ENCODE results near the gene VASN. TPM values are rescaled to one million over a fixed set of nuclear protein-coding genes. Genes with fewer than 3 reads are reported as not detected.
"Not testable (repeated sequence)": the region's sequence is repeated elsewhere in the genome, so short reads cannot be mapped to it uniquely, and the experiment has no call there.

Gene VASN
- total RNA-seq, 5 donors from 2014 or later (not counting 1 experiment from before 2014, with no cell fraction given) = 0.38 to 0.89 (median 0.56) TPM

DNA sequence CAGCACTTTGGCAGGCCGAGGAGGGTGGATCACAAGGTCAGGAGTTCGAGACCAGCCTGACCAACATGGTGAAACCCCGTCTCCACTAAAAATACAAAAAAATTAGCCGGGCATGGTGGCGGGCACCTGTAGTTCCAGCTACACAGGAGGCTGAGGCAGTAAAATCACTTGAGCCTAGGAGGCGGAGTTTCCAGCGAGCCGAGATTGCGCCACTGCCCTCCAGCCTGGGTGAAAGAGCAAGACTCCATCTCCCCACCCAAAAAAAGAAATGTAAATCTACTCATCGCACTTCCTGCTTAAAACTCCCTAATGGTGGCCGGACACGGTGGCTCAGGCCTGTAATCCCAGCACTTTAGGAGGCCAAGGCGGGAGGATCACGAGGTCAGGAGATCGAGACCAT is 22.2 kb downstream of the VASN start:
- peaks cover 19% of the 10 kb centered on the region for H3K36me3 Mint-ChIP-seq
- POLR2A ChIA-PET; H3K4me3 Mint-ChIP-seq; H3K4me3 ChIP-seq (ENCODE audit: control insufficient read depth in 1 of 2, extremely low read depth in 1 of 2, low read length in 1 of 2); H3K27ac Mint-ChIP-seq; DNase-seq; H3K4me1 Mint-ChIP-seq; H3K27me3 Mint-ChIP-seq; H3K27me3 ChIP-seq (replicated peaks in 1 of 2; ENCODE audit: control insufficient read depth in 2 of 2, extremely low read depth in 1 of 2, insufficient read depth in 2 of 2, low read length in 1 of 2); H3K9me3 Mint-ChIP-seq; CTCF ChIA-PET; H3K9me3 ChIP-seq; H3K27ac ChIP-seq (ENCODE audit: low read length); ATAC-seq (replicated peaks in 1 of 4): not testable (repeated sequence)
- WGBS (ENCODE audit: insufficient coverage) = 96% methylated on average over 10 of the region's 15 CpGs
- peaks cover 0 to 20% of the 10 kb centered on the region in 2 experiments for H3K4me1 ChIP-seq (ENCODE audit: control insufficient read depth in 1 of 2, extremely low read depth in 1 of 2, insufficient read depth in 2 of 2, low read length in 2 of 2)
- peaks cover 5 to 76% of the 10 kb centered on the region in 2 donors for H3K36me3 ChIP-seq (ENCODE audit: control insufficient read depth in 2 of 2, extremely low read depth in 1 of 2, insufficient read depth in 1 of 2, low read length in 1 of 2)

DNA sequence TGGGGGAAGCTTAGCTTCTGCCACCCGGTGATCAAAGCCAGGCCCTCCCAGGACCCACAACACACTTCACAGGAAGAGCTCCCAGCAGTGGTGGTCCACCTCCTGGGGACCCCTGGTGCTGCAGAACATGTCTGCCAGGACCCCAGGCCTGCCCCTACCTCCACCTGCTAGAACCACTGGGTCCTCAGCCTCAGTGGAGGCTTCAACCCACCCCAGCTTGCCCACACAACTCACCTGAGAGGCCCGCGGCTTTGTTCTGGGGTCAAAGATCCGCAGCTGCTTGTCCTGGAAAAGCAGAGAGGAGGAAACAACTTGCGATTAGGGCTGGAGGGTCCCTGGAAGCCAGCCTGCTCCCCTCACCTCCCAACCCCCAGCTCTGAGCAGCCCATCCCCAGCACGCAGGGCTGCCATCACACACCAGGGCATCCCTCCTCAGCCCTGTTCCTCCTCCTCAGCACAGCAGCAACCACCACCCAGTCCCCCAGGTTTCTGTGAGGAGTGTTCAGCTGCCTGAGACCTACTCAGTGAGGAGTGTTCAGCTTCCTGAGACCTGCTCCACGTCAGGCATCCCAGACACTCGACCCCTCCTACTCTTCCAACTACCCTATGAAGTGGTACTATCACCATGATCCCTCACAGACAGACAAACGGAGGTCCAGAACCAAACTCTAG is 23.5 kb downstream of the VASN start:
- Histone ChIP-seq H3K27ac (ENCODE audit: low read length) (no peak overlapping the region), H3K4me1 (ENCODE audit: control insufficient read depth in 1 of 2, extremely low read depth in 1 of 2, insufficient read depth in 2 of 2, low read length in 2 of 2) (peaks cover 0 to 20% of the 10 kb centered on the region in 2 experiments), H3K4me3 (ENCODE audit: control insufficient read depth in 1 of 2, extremely low read depth in 1 of 2, low read length in 1 of 2) (no peak overlapping the region), H3K36me3 (ENCODE audit: control insufficient read depth in 2 of 2, extremely low read depth in 1 of 2, insufficient read depth in 1 of 2, low read length in 1 of 2) (peaks cover 5 to 72% of the 10 kb centered on the region in 2 donors), H3K9me3 (no peaks in the 10 kb centered on the region), H3K27me3 (replicated peaks in 1 of 2; ENCODE audit: control insufficient read depth in 2 of 2, extremely low read depth in 1 of 2, insufficient read depth in 2 of 2, low read length in 1 of 2) (no peaks in the 10 kb centered on the region)
- H3K9me3 Mint-ChIP-seq = no peaks in the 10 kb centered on the region
- H3K4me3 Mint-ChIP-seq = peak overlapping the region in 1 of 3 donors; percentile 3
- ATAC-seq (replicated peaks in 1 of 4) (peak in 1 of 4 experiments; percentile 4), DNase-seq (no peak)
- ChIA-PET CTCF (interaction anchor here in 1 of 2 donors (0.6 kb wide), 1 partner anchor 221 kb away, joined by 3 read pairs; no protein-coding TSS in a partner anchor), POLR2A (interaction anchor here (0.6 to 1.4 kb wide), 3 partner anchors 9 to 150 kb away, joined by 3 read pairs; no protein-coding TSS in a partner anchor)
- H3K27me3 Mint-ChIP-seq = no peaks in the 10 kb centered on the region
- peaks cover 21% of the 10 kb centered on the region for H3K36me3 Mint-ChIP-seq
- 90% methylated on average over 9 of the region's 9 CpGs for WGBS (ENCODE audit: insufficient coverage)
- H3K27ac Mint-ChIP-seq = peak overlapping the region; percentile 16 to 78
- H3K4me1 Mint-ChIP-seq = peaks cover 5 to 10% (median 7%) of the 10 kb centered on the region in 3 donors

DNA sequence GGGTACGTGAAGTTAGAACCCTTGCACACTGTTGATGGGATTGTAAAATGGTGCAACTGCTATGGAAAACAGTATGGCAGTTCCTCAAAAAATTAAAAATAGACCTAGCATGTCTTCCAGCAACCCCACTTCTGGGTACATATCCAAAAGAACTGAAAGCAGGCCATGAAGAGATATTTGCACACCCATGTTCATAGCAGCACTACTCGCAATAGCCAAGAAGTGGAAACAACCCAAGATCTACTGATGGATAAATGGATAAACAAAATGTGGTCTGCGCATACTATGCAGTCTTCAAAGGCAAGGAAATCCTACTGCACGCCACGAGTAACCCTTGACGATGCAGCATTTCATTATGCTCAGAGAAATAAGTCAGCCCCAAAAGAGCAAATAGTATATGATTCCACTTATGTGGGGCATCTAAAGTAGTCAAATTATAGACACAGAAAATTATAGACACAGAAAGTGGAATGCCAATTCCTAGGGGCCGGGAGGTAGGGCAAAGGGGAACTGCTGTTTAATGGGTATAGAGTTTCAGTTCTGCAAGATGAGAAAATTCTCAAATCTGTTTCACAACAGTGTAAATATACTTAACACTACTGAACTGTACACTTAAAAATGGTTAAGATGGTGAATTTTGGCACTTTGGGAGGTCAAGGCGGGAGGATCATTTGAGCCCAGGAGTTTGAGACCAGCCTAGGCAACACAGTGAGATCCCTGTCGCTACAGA is 27.5 kb downstream of the VASN start:
- H3K36me3 Mint-ChIP-seq = peaks cover 26% of the 10 kb centered on the region
- Histone ChIP-seq H3K4me3 (ENCODE audit: control insufficient read depth in 1 of 2, extremely low read depth in 1 of 2, low read length in 1 of 2) (no peak overlapping the region), H3K36me3 (ENCODE audit: control insufficient read depth in 2 of 2, extremely low read depth in 1 of 2, insufficient read depth in 1 of 2, low read length in 1 of 2) (peaks cover 11 to 71% of the 10 kb centered on the region in 2 donors), H3K9me3 (no peaks in the 10 kb centered on the region), H3K4me1 (ENCODE audit: control insufficient read depth in 1 of 2, extremely low read depth in 1 of 2, insufficient read depth in 2 of 2, low read length in 2 of 2) (peaks cover 0 to 18% of the 10 kb centered on the region in 2 experiments), H3K27me3 (replicated peaks in 1 of 2; ENCODE audit: control insufficient read depth in 2 of 2, extremely low read depth in 1 of 2, insufficient read depth in 2 of 2, low read length in 1 of 2) (no peaks in the 10 kb centered on the region), H3K27ac (ENCODE audit: low read length) (no peak overlapping the region)
- ATAC-seq (replicated peaks in 1 of 4) (no peak), DNase-seq (no peak)
- ChIA-PET CTCF (interaction anchor here in 1 of 2 donors (0.8 to 1.0 kb wide), 2 partner anchors 145 to 174 kb away, joined by 3 read pairs; no protein-coding TSS in a partner anchor), POLR2A (interaction anchor here (0.6 to 1.0 kb wide), 3 partner anchors 8 to 16 kb away, joined by 5 to 11 read pairs (median 6); no protein-coding TSS in a partner anchor)
- H3K4me3 Mint-ChIP-seq = peak overlapping the region in 1 of 3 donors; percentile 29
- no peaks in the 10 kb centered on the region for H3K9me3 Mint-ChIP-seq
- 96% methylated on average over 3 of the region's 9 CpGs for WGBS (ENCODE audit: insufficient coverage)
- no peak overlapping the region for H3K27ac Mint-ChIP-seq
- H3K4me1 Mint-ChIP-seq = peaks cover 10 to 20% (median 19%) of the 10 kb centered on the region in 3 donors
- H3K27me3 Mint-ChIP-seq = no peaks in the 10 kb centered on the region

DNA sequence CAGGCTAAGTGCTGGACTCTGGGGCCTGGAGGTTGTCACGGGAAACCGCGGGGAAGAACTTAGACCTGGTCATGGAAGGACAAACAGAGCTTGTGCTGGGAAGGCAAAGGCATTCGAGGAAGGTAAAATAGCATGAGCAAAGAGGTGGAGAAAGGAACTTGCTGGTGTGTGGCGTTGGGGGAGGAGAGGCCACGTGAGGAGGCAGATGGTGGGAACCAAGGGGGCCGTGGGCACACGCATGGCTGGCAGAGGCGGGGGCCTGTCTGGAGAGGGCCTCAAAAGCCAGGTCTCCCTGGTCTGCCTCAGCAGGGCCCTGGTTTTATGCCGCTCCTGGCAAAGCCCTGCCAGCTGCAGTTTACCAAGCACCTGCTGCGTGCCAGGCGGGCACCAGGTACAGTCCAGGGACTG is 29.4 kb downstream of the VASN start:
- ATAC-seq (replicated peaks in 1 of 4) = no peak
- Mint-ChIP-seq H3K4me1 (peaks cover 11 to 28% (median 23%) of the 10 kb centered on the region in 3 donors), H3K36me3 (peaks cover 28% of the 10 kb centered on the region), H3K9me3 (no peaks in the 10 kb centered on the region), H3K27ac (peak overlapping the region in 1 of 2 donors; percentile 66), H3K4me3 (peak overlapping the region in 1 of 3 donors; percentile 12), H3K27me3 (no peaks in the 10 kb centered on the region)
- H3K9me3 ChIP-seq = no peaks in the 10 kb centered on the region
- no peaks in the 10 kb centered on the region for H3K27me3 ChIP-seq (replicated peaks in 1 of 2; ENCODE audit: control insufficient read depth in 2 of 2, extremely low read depth in 1 of 2, insufficient read depth in 2 of 2, low read length in 1 of 2)
- H3K36me3 ChIP-seq (ENCODE audit: control insufficient read depth in 2 of 2, extremely low read depth in 1 of 2, insufficient read depth in 1 of 2, low read length in 1 of 2) = peaks cover 13 to 75% of the 10 kb centered on the region in 2 donors
- peak in 1 of 35 experiments; percentile 4 for DNase-seq
- ChIA-PET CTCF (interaction anchor here in 1 of 2 donors (1.1 kb wide), 1 partner anchor 16 kb away, joined by 6 read pairs; the partner anchor contains the start of gene CORO7), POLR2A (interaction anchor here (0.5 to 0.7 kb wide), 4 partner anchors 8 to 162 kb away, joined by 3 to 4 read pairs (median 4); no protein-coding TSS in a partner anchor)
- H3K4me3 ChIP-seq (ENCODE audit: control insufficient read depth in 1 of 2, extremely low read depth in 1 of 2, low read length in 1 of 2) = no peak overlapping the region
- peaks cover 0 to 19% of the 10 kb centered on the region in 2 experiments for H3K4me1 ChIP-seq (ENCODE audit: control insufficient read depth in 1 of 2, extremely low read depth in 1 of 2, insufficient read depth in 2 of 2, low read length in 2 of 2)
- no peak overlapping the region for H3K27ac ChIP-seq (ENCODE audit: low read length)
- WGBS (ENCODE audit: insufficient coverage) = 98% methylated on average over 5 of the region's 12 CpGs

DNA sequence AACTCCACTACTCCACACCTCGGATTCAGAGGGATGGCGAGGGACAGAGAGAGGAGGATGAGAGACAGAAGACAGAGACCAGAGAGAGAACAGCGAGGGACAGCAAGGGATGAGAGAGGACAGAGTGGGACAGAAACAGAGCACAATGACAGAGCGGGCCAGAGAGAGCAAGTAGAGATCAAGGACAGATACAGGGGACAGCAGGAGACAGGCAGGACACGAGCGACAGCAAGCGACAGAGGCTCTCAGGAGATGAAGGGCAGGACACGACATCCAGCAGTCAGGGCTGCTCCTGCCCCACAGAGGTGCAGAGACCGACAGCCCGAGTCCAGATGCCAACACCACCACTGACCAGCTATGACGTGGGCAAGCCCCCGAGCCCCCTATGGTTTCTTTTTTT is 29.9 kb downstream of the VASN start:
- no peak for ATAC-seq (replicated peaks in 1 of 4)
- ChIA-PET CTCF (interaction anchor here (0.6 to 1.1 kb wide), 3 partner anchors 15 to 118 kb away, joined by 3 to 6 read pairs (median 5); partner anchors contain the start of gene CORO7 (in 1 of the 2)), POLR2A (interaction anchor here (0.5 to 1.3 kb wide), 8 partner anchors 8 to 618 kb away, joined by 3 to 13 read pairs (median 4); no protein-coding TSS in a partner anchor)
- Histone ChIP-seq H3K27ac (ENCODE audit: low read length) (no peak overlapping the region), H3K9me3 (no peaks in the 10 kb centered on the region), H3K27me3 (replicated peaks in 1 of 2; ENCODE audit: control insufficient read depth in 2 of 2, extremely low read depth in 1 of 2, insufficient read depth in 2 of 2, low read length in 1 of 2) (no peaks in the 10 kb centered on the region), H3K4me3 (ENCODE audit: control insufficient read depth in 1 of 2, extremely low read depth in 1 of 2, low read length in 1 of 2) (no peak overlapping the region), H3K4me1 (ENCODE audit: control insufficient read depth in 1 of 2, extremely low read depth in 1 of 2, insufficient read depth in 2 of 2, low read length in 2 of 2) (peaks cover 0 to 19% of the 10 kb centered on the region in 2 experiments), H3K36me3 (ENCODE audit: control insufficient read depth in 2 of 2, extremely low read depth in 1 of 2, insufficient read depth in 1 of 2, low read length in 1 of 2) (peaks cover 17 to 75% of the 10 kb centered on the region in 2 donors)
- WGBS (ENCODE audit: insufficient coverage) = 97% methylated on average over 10 of the region's 12 CpGs
- H3K27me3 Mint-ChIP-seq = no peaks in the 10 kb centered on the region
- H3K36me3 Mint-ChIP-seq = peaks cover 24% of the 10 kb centered on the region
- peak overlapping the region in 1 of 3 donors; percentile 12 for H3K4me3 Mint-ChIP-seq
- H3K4me1 Mint-ChIP-seq = peaks cover 9 to 28% (median 23%) of the 10 kb centered on the region in 3 donors
- H3K9me3 Mint-ChIP-seq = no peaks in the 10 kb centered on the region
- DNase-seq = peak in 1 of 35 experiments; percentile 9
- peak overlapping the region in 1 of 2 donors; percentile 66 for H3K27ac Mint-ChIP-seq
